Measurements from ENCODE around the gene TMEM119.
"Not testable (repeated sequence)": the region's sequence is repeated elsewhere in the genome, so short reads cannot be mapped to it uniquely, and the experiment has no call there.

The TMEM119 gene

GRCh38 chr12:108565146-108565545 lies 32.7 kb downstream of the TMEM119 start:
- no peak for DNase-seq (ENCODE audit: low spot score)

- no peak for DNase-seq (ENCODE audit: low spot score)
Measured at GRCh38 chr12:108564724-108565123, 33.2 kb downstream of the TMEM119 start.

GRCh38 chr12:108563804-108564151 lies 34.1 kb downstream of the TMEM119 start:
- DNase-seq (ENCODE audit: low spot score), result no peak

GRCh38 chr12:108563136-108563803 lies 34.6 kb downstream of the TMEM119 start:
- DNase-seq (ENCODE audit: low spot score), result peak; percentile 76

- DNase-seq (ENCODE audit: low spot score), result peak; percentile 96
Measured at GRCh38 chr12:108562348-108563135, 35.3 kb downstream of the TMEM119 start, which contains the start of gene ISCU. TSS of gene ISCU (plus strand) at chr12:108562596. CDS start at chr12:108562623, 27 bp downstream.

- no peak for DNase-seq (ENCODE audit: low spot score)
Measured at GRCh38 chr12:108561852-108562347, 36.0 kb downstream of the TMEM119 start.

- DNase-seq (ENCODE audit: low spot score), result peak; percentile 91
Measured at GRCh38 chr12:108560752-108561719, 36.8 kb downstream of the TMEM119 start, which contains the start of gene SART3. TSS of gene SART3 (minus strand) at chr12:108561173. CDS start at chr12:108561154, 19 bp downstream.

- peak; percentile 10 for DNase-seq (ENCODE audit: low spot score)
Measured at GRCh38 chr12:108560321-108560721, 37.6 kb downstream of the TMEM119 start.

GRCh38 chr12:108559748-108560147 lies 38.1 kb downstream of the TMEM119 start:
- DNase-seq (ENCODE audit: low spot score), result no peak

GRCh38 chr12:108559007-108559655 lies 38.8 kb downstream of the TMEM119 start:
- no peak for DNase-seq (ENCODE audit: low spot score)

- DNase-seq (ENCODE audit: low spot score), result not testable (repeated sequence)
Measured at GRCh38 chr12:108555383-108555782, 42.5 kb downstream of the TMEM119 start.

- DNase-seq (ENCODE audit: low spot score), result no peak
Measured at GRCh38 chr12:108553799-108554198, 44.1 kb downstream of the TMEM119 start.

GRCh38 chr12:108551535-108551934 lies 46.3 kb downstream of the TMEM119 start:
- DNase-seq (ENCODE audit: low spot score), result no peak

GRCh38 chr12:108548954-108549521 lies 48.8 kb downstream of the TMEM119 start:
- no peak for DNase-seq (ENCODE audit: low spot score)

- no peak for DNase-seq (ENCODE audit: low spot score)
Measured at GRCh38 chr12:108547686-108548085, 50.2 kb downstream of the TMEM119 start.

- DNase-seq (ENCODE audit: low spot score), result no peak
Measured at GRCh38 chr12:108543652-108544051, 54.2 kb downstream of the TMEM119 start.

GRCh38 chr12:108542320-108542719 lies 55.6 kb downstream of the TMEM119 start:
- DNase-seq (ENCODE audit: low spot score), result no peak
